Stimulated activated CD8-positive, alpha-beta memory T cell treated with anti-CD3 and anti-CD28 coated beads, Interleukin-12 subunit alpha, Interleukin-12 subunit beta, amount 100 ng/mL, for 24 hours (primary cell): Measurements from ENCODE around the gene ARPC5.

Experiments used
- DNase-seq: peaks from one replicate; pipeline ENCODE4 v3.0.0-alpha.2; 2020; ENCODE audit errors: extremely low read depth

Gene ARPC5

DNA sequence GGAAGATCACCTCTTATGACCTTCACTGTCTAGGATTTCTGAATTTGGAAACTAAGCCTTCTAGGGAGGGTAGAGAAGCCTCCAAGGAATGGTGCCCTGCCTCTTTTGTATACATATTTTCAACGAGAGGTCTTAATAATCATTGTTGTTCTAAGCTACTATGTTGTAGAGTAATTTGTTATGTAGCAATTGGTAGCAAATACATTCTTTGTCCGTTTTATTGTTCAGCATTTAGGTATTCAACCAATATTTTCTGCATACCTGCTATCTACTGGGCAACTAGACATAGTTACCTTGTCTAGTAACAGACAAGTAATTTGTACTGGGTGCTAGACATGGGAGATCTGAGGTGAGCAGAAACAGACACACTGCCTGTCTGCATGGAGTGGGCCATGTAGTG, 24.6 kb downstream of the ARPC5 start:
- no peak for DNase-seq

DNA sequence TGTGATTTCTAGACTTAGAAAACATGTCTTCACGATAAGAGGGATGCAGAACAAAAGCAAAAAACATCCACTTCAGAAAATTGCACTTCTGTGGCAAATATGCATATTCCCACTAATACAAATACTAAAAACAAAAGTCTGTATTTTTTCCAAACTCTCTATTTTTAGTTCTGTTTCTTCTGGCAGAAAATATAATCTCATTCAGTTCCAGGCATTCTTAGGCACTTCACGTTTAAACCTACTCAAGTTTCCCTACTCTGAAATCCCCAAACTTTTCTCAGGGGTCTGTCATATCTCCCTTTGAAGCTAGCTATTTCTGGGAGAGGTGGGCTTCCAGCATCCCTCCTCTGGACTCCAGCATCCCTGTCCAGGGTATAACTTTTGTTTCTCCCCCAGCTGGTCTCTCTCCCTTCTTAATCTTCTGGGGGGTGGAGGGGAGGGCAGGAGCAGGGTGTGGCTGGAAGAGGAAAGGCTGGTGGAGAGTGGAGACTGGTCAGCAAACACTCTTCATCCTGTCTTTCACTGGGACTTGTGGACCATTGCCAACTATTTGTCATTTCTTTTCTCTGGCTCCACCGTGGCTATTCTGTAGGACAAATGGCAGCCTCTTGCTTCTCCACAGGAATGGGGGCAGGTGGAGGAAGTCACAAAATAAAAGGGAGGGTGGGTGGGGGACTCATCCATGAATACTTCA, 25.7 kb downstream of the ARPC5 start:
- DNase-seq, result no peak

DNA sequence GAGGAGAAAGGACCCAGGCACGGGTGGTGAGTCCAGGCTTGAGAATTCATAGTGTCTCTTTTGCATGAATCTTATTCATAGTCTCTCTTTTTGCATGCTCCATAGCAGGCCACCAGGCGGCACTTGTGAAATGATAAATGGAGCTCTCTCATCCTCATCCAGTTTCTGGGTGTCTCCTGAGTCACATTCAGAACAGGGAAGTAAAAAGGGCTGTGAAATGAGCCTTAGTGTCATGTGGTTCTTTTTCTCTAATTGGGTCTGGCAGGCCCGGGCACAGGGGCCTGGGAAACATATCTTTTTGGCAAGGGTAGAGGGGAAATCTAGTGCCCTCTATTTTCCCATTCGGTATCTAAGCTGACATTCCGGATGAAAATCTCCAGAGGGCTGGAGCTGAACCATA, 26.3 kb downstream of the ARPC5 start:
- DNase-seq, result no peak

DNA sequence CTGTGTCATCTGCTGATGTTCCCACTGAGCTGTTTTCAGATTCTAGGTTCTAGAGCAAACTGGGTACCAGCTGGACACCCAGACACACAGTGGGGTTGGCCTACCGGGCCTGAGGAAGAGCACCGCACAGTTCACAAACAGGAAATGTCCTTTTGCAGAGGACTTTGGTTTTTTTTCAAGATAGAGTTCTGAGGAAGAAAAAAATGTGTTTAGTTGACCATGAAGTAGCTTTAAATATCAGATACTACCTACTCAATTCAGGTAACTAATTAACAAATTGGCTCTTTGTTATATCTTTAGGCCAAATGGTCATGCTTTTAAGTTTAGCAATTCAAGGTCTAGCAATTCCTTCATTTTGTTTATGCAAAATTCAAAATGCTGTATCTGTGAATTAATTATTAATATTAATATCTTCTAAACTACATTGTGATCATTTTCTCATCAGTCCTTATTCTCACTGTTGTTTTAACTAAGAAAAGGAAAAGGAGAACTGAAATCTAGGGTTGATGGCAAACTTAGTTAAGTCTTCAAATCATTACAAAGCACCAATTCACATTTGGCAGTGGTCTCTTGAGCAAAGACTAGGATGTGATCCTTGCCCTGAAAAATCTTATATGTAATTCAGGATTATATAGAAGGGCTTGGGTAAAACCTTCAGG, 28.1 kb downstream of the ARPC5 start:
- no peak for DNase-seq

DNA sequence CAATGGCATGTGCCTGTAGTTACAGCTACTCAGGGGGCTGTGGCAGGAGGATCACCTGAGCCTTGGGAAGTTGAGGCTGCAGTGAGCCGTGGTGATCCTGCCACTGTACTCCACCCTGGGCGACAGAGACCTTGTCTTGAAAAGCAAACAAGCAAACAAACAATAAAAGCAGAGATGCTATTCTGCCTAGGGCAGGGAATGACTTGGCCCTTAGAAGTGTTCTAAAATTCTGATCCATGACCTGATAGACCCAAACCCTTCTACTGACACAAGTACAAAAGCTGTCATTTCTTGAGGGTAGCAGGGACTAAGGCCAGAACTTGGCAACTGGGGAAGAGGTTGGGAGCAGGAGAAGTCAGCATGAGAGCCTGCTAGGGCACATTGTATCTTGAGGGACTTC, 29.7 kb downstream of the ARPC5 start:
- no peak for DNase-seq

DNA sequence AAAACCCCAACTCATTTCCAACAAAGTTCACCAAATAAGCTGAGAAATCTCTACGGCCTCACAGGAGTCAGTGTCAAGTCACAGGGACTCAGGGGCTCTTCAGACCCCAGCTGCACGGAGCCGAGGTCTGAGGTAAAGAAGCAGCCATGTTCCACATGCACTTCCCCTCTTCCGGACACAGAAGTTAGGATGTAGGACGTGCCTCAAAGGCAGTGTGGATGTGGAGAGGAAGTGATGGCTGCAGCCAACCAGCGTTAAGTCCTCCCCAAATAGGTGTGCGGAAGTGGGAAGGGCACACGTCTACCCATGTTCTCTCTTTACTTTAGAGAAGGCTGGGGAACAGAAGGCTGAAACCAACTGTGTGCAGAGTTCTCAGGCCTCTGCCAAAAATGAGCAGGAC, 30.8 kb downstream of the ARPC5 start:
- DNase-seq, result no peak

DNA sequence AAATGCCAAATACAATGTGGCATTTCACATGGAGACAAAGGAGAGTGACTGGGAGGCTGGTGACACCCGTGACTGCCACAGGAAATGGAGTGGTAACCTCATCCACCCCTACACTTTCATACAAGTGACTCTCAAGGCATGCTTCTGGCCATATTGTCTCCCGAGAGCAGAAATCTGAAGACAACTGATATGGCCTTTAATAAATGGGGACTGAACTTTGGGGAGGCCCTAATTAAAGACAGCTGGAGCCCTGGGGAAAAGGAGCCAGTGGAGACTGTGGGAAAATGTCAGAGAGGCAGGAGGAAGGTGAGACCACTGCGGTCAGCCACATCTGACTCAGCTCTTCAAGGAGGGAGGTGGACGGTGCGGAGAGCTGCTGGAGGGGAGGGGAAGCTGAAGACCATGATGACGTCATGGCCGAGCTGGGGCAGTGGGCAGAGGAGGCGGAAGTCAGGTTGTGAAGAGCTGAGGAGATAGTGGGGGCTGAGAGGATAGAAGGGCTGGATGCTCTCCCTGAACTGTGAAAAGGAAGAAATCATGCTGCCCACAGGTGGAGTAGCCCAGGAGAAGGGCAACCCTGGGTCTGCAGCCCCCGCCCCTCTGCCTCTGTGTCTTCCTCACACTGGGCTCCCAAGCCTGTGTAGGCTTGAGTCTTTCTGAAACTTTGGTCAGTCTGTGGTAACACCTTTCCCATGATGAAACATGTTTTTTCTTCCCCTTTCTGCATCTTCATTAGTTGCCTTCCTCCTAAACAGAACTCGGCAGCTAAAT, 31.4 kb downstream of the ARPC5 start:
- no peak for DNase-seq

DNA sequence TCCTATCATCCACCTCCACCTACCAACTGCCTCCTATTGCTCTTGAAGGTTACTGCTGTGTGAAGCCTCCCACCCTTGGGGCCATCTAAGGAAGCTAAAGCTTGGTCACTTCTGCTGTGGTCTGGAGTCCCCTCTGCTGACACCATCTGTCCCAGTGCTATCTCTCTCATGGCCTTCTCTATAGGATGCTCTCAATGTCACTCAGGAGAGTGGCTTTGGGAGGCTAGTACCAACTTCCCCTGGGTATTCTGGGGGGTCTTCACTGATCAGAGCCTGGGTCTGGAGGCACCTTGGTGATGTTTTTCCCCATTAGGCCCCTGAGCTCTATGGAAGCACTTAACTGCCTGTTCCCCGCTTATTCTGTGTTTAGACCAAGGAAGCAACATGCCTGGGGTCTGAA, 33.1 kb downstream of the ARPC5 start:
- no peak for DNase-seq

DNA sequence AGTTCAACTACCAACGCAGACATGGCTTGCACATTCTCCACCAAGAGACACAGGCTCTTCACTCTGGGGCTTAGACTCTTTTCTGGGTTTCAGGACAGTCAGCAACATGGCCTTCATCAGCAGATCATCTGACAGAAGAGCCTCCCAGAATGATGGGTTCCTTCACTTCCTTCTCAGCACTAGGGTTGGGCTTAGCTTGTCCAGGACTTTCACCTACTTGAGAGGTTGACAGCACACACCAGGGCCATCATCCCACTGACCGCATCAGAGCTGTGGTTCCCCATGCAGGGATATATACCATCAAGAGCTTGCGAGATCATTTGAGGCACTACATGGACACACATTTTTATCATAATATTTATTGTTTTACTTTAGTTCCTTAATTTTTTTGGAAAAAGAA, 34.9 kb downstream of the ARPC5 start:
- DNase-seq, result no peak

DNA sequence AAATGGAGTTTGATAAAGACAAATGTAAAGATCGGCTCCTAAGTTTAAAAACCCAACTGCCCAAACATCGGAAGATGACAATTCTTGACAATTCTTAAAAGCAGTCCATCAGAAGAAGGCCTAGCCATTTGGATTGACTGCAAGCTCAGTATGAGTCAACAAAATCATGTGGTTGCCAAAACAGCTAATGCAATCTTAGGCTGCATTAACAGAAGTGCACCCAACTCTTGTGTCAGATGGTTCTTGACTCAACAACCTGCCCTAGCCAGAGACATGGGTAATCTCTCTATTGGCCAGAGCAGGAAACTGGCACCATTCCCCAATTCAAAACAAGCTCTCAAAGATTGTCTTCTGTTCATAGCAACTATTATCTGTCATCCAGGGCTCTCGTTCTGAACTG, 35.4 kb downstream of the ARPC5 start:
- DNase-seq, result no peak

DNA sequence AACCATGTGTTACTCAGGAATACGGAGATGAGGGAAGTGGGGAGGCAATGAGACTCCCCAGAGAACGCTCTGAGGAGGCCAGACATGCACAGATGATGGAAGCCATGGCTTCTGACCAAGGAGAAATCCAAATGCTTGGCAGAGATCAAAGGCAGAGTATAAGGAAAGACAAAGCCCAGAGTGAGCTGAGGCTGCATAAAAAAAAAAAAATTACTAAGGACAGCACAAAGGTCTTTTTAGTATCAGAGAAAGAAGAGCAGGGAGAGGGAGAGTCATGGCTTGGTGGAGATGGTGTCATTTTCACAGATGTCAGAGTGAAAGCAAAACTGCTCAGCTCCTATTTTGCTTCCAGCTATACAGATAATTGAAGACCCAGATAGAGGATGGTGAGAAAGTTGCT, 37.2 kb downstream of the ARPC5 start:
- DNase-seq, result no peak

DNA sequence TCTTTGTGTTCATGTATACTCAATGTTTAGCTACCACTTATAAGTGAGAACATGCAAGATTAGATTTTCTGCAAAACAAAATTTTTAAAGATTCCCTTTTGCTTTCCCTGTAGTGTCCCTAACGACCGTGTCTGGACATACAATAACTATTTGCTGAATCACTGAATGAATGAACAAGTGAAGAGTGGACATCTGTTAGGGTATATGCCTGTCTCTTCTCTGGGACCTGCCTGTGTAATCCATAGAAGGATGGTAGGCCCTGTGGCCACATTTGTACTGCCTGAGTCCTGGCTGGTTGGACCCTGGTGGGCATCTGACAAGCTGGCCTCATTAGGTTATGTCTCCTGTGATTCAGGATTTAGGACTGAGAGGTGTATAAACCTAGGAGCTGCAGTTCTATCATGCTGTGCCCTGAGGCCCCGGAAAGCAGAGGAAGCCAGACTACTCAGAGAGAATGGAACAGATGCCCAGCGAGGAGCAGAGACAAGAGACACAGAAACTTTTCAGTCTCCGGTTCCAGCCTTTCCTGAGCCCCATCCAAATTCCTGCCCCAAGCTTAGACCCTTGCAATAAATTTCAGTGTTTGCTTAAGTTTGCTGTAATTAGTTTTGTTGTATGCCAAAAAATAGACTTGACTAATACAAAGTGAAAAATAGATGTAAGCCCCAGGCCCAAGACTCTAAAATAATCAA, 37.8 kb downstream of the ARPC5 start:
- DNase-seq, result no peak

DNA sequence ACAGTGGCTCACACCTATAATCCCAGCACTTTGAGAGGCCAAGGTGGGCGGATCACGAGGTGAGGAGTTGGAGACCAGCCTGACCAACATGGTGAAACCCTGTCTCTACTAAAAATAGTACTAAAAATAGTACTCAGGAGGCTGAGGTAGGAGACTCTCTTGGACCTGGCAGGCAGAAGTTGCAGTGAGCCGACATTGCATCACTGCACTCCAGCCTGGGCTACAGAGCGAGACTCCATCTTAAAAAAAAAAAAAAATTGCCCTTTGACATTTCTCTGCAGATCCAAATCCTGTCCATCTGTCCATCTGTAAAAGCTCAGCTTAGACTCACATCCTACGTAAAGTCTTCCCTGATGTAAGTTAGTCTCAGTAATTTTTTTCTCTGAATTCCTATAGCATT, 39.1 kb downstream of the ARPC5 start:
- no peak for DNase-seq

DNA sequence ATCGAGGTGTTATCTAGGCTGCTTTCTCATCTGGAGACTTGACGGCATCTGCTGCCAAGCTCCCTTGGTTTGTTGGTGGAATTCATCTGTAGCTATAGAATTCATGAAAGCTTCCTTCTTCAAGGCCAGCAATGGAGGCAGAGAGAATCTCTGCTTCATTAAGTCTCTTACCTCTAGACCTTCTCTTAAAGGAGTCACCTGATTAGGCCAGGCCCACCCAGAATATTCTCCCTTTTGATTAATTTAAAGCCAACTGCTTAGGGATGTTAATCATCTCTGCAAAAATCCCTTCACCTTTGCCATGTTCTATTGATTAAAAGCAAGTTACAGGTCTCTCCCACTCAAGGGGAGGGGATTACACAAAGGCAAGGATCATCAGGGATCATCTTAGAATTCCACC, 40.0 kb downstream of the ARPC5 start:
- DNase-seq, result no peak

DNA sequence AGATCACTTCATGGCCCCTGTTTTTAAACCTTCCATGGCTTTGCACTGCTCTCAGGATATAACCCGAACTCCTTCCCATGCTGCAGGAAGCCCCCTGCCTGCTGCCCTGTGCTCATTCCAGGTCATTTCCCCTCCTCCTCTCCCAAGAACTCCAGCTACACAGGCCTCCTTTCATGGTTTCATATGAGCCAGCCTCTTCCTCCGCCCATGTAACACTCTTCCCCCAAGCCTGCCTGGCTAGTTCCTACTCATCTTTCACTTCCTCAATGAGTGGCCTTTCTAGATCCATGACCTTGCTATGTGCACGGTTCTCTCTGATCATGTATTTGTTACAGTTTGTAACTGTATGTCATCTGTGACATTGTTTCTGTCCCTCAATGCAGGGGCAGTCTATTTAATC, 42.2 kb downstream of the ARPC5 start:
- no peak for DNase-seq

DNA sequence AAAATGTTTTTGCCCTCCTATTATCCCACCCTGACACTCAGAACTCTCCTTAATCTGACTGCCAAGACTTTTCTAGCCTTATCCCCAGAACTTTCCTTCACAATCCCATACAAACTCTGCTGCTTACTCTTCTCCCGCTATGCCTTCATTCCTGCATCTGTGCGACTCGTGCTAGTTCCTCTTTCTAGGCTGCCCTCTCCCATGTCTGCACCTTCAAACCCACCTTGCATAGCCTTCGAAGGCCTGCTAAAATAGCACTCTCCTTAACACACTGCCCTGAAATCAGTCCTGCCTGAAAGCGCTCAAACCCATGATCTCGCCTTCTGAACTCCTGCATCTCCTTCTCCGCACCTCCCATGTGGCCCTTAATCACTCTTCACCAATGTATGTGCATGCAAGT, 42.9 kb downstream of the ARPC5 start:
- no peak for DNase-seq

DNA sequence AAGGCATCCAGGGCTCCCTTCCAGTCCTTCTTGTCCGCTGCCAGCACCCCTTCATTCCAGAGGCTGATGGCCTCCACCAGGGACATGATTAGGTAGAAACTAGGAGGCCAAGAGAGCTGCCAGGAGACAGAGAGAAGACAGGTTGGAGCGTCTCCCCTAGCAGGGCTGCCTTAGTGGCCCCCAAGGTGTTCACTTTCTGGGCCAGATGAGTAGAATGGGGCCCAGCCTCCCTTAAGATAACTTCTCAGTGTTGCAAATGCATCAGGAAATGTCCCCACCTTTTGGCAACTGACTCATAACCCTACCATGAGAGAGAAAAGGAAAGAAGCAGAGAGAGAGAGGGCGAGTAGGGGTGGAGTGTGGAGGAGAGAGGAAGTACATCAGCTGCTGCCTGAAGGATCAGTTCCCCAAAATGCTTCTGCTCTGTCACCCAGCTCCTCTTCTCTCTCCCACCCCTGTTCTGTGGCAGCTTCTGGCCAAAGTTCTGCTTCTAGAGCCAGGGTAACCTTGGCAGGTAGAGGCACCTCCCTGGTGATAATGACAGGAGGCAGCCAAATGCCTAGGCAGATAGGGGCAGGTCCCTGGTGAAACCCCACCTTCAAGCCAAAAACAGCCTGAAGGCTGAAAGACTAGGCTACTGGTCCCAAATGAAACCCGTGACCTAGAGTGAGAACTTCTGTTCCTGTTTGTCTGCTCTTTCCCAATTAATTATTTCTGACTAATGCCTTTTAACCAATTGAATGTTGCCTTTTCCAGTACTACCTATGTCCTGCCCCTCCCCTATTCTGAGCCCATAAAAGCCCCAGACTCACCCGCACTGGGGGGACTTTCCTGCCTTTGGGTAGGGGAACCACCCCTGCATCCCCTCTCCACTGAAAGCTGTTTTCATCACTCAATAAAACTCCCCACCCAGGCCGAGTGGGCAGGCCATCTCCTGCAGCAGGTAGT, 45.1 kb downstream of the ARPC5 start, which contains the start of gene NCF2:
Gene NCF2 (minus strand): TSS at position 216 of the 948 bp plus-strand sequence. CDS start 130 bp downstream, at position 86.
- DNase-seq, result no peak

DNA sequence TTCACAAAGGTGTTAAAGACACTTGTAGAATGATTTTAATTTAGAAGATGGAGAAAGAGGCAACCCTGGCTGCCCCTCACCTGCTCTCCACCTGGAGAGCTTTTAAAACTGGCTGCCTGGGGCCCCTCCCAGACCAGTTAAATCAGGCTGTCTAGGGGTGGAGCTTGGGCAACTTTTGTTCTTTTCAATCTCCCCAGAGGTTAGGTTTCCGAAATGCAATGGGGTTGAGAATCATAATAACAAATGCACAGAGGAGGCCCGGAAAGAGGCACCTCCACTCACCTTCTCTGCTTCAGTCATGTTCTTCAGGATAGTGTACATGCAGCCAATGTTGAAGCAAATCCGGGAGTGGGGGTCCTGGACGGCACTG, 45.7 kb downstream of the ARPC5 start:
- DNase-seq, result no peak

DNA sequence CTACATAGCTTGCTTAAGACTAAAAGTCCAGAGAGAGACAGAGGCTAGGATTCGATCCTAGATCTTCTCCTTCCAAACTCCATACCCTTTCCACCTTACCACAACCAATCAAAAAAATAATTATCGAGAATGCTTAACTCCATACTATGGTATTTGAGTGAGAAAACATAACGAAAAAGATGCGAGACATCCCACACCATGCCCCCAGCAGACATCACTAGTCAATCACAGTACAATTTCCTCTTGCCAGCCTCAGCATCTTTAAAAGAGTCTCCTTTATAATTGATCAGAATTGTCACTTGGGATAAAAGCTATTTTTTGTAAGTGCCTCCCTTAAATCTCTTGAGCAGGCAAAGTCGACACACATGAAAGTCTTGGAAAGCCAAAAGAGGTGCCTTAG, 46.2 kb downstream of the ARPC5 start:
- DNase-seq, result no peak

DNA sequence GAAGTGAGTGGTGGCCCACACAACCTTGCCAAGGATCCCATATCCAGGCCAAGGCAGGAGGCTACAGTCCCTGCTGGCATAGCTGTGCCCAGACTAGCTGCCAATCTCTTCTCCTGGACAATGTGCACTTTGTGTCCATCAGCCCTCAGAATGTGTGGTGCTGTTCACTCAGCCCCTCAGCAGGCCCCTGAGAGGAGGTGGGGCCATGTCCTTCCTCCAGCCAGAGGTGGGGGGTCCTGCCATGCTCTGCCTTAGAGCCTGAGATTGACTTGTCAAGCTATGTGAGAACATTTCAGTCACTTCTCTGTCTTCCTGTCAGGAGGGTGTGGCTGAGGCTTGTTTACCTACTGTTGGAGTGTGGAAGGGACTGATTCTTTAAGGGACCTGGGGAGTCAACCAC, 46.8 kb downstream of the ARPC5 start:
- DNase-seq, result no peak

DNA sequence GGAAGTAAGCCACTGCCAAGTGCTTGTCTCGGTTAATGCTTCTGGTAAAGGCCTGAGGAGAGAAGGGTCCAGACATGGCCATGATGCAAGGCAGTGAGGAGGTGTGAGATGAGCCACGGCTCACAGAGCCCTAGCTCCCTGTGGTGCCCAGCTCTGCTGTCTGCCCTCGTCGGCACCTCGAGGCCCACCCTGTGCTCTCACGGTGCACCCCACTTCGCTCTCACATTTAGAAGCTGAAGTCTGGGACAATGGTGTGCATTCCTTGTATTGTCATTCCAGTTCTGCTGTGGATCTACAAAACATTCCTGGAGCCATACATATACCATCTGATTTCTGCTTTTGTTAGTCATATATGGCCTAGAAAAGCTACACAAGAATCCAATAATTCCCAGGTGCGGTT, 48.7 kb downstream of the ARPC5 start:
- DNase-seq, result no peak
